Measurements from ENCODE around the gene ADD1. TPM values are rescaled to one million over a fixed set of nuclear protein-coding genes. Genes with fewer than 3 reads are reported as not detected.

The ADD1 gene, protein sequence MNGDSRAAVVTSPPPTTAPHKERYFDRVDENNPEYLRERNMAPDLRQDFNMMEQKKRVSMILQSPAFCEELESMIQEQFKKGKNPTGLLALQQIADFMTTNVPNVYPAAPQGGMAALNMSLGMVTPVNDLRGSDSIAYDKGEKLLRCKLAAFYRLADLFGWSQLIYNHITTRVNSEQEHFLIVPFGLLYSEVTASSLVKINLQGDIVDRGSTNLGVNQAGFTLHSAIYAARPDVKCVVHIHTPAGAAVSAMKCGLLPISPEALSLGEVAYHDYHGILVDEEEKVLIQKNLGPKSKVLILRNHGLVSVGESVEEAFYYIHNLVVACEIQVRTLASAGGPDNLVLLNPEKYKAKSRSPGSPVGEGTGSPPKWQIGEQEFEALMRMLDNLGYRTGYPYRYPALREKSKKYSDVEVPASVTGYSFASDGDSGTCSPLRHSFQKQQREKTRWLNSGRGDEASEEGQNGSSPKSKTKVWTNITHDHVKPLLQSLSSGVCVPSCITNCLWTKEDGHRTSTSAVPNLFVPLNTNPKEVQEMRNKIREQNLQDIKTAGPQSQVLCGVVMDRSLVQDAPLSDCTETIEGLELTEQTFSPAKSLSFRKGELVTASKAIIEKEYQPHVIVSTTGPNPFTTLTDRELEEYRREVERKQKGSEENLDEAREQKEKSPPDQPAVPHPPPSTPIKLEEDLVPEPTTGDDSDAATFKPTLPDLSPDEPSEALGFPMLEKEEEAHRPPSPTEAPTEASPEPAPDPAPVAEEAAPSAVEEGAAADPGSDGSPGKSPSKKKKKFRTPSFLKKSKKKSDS
- total RNA-seq: 100 to 1,000 TPM; 153 TPM
- 160 TPM for polyA plus RNA-seq (2013, experiment 1 of 2)
- polyA plus RNA-seq (2013, experiment 2 of 2): 190 TPM
- total RNA-seq: 76.3 to 335 (median 242) reads per million in 172 experiments

DNA sequence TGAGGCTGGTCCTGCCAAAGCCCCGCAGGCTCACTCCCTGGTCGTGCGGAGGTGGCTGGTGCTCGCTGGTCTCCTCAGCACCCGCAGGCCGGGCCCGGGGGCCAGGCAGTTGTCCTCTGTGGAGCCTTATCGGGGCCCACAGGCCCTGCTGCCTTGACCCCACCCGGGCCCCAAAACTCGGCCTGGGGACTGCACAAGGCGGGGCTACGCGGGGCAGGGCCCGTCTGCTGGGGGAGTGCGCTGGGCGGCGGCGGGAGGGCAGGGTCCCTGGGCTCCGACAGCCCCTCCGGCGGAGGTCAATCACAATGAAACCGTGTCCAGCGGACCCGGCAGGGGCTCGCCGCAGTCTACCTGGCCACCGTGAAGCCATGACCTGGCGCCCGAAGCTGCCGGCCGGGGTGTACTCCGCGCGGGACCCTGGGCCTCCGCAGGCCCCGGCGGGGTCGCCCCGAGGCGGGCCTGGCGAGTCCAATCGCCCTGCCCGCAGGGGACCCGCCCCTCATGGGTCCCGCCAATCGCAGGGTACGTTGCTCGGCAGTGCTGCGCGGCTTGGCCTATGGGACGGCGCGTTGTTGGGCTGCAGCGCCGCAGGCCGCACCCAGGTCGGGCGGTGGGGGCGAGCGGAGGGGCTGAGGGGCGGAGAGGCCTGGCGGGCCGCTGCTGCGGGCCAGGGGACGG, at the start of gene ADD1:
TSS of gene ADD1 (plus strand) at position 582 of the 678 bp plus-strand sequence. CDS start 32,072 bp downstream, outside the sequence.
- peak within 1 kb of the TSS; percentile 97 for H3K4me3 ChIP-seq (ENCODE audit: low read length)
- intact Hi-C loops (cut with DNase I, micrococcal nuclease): loop anchor here (1.0 to 10.0 kb wide), 6 partner anchors 49 to 425 kb away; partner anchors contain the start of genes CFAP99 (in 1 of the 2), FAM193A (in 1 of the 2), GRK4 (in 1 of the 2) and NOP14 (in 1 of the 2)
- H3K9me3 Mint-ChIP-seq: no peaks in the 10 kb centered on the region
- peaks cover 63% of the 10 kb centered on the region for H3K4me1 Mint-ChIP-seq (ENCODE audit: low read depth)
- peak within 1 kb of the TSS; percentile 92 for H3K27ac Mint-ChIP-seq
- CTCF ChIA-PET: no interaction called here
- POLR2A ChIA-PET: interaction anchor here (0.6 to 1.9 kb wide), 5 partner anchors 9 to 88 kb away, joined by 3 to 10 read pairs (median 3); no protein-coding TSS in a partner anchor
- peak; percentile 82 to 100 (median 92) for DNase-seq
- peak within 1 kb of the TSS; percentile 66 to 85 for H3K27ac ChIP-seq (ENCODE audit: low read depth in 1 of 2, low read length in 2 of 2)
- ATAC-seq (ENCODE audit: poor library complexity): peak; percentile 93
- H3K9me3 ChIP-seq (ENCODE audit: control insufficient read depth in 1 of 2, insufficient read depth in 1 of 2, low read length in 2 of 2): no peaks in the 10 kb centered on the region
- peak within 1 kb of the TSS; percentile 98 for H3K4me3 Mint-ChIP-seq
- peaks cover 49% of the 10 kb centered on the region for H3K4me1 ChIP-seq (ENCODE audit: insufficient read depth, low read length)
- no peaks in the 10 kb centered on the region for H3K27me3 ChIP-seq (ENCODE audit: control insufficient read depth in 1 of 2, insufficient read depth in 2 of 2, low read length in 2 of 2)
- no peaks in the 10 kb centered on the region for H3K27me3 Mint-ChIP-seq
- H3K36me3 Mint-ChIP-seq (ENCODE audit: low read depth): peaks cover 14% of the 10 kb centered on the region
- no peaks in the 10 kb centered on the region for H3K36me3 ChIP-seq (ENCODE audit: insufficient read depth, low read length)
- TF ChIP-seq, protein P1, sequence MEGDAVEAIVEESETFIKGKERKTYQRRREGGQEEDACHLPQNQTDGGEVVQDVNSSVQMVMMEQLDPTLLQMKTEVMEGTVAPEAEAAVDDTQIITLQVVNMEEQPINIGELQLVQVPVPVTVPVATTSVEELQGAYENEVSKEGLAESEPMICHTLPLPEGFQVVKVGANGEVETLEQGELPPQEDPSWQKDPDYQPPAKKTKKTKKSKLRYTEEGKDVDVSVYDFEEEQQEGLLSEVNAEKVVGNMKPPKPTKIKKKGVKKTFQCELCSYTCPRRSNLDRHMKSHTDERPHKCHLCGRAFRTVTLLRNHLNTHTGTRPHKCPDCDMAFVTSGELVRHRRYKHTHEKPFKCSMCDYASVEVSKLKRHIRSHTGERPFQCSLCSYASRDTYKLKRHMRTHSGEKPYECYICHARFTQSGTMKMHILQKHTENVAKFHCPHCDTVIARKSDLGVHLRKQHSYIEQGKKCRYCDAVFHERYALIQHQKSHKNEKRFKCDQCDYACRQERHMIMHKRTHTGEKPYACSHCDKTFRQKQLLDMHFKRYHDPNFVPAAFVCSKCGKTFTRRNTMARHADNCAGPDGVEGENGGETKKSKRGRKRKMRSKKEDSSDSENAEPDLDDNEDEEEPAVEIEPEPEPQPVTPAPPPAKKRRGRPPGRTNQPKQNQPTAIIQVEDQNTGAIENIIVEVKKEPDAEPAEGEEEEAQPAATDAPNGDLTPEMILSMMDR (IDR thresholded peaks at IDR 0.05): no peak

DNA sequence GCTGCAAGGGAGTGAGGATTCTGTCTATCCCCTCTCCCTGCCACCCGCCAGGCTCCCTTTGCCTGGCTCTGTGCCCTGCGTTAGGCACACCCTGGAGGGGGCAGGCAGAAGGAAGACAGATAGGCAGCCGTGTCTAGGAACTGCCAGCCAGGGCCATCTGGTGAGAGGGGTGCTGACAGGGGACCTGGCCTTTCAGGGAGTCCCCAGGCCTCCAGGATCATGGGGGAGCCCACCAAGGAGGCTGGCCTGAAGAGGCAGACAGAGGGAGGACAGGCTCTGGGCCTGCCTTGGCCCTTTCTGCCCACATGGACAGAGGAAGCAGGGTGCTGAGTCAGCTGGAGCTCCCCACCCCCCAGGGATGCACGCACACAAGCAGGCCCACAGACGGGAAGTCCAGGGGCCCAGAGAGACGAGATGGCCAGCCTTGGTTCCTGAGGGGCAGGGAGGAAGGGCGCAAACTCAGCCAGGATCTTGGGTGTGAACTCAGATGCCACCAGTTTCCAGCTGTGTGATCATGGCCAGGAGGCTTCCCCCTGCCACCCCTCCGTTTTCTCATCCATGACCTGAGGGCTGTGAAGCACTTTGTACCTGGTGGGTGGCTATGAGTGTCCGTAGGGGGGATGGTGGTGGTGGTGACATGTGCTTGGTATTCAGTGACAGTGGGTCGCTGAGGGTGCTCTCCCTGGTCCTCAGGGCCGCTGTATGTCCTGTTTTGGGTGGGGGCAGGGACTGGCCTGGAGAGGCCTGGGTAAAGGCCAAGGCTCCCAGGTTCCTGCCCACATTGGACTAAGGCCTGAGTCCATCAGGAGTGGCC, 49.0 kb upstream of the ADD1 start:
- peak overlapping the region; percentile 84 for H3K4me3 Mint-ChIP-seq
- POLR2A ChIA-PET: no interaction called here
- H3K9me3 Mint-ChIP-seq: no peaks in the 10 kb centered on the region
- H3K27ac Mint-ChIP-seq: peak overlapping the region; percentile 72
- Histone ChIP-seq H3K36me3 (ENCODE audit: insufficient read depth, low read length) (no peaks in the 10 kb centered on the region), H3K9me3 (ENCODE audit: control insufficient read depth in 1 of 2, insufficient read depth in 1 of 2, low read length in 2 of 2) (no peaks in the 10 kb centered on the region), H3K27ac (ENCODE audit: low read depth in 1 of 2, low read length in 2 of 2) (no peak overlapping the region), H3K27me3 (ENCODE audit: control insufficient read depth in 1 of 2, insufficient read depth in 2 of 2, low read length in 2 of 2) (no peaks in the 10 kb centered on the region), H3K4me3 (ENCODE audit: low read length) (peak overlapping the region; percentile 65), H3K4me1 (ENCODE audit: insufficient read depth, low read length) (peaks cover 83% of the 10 kb centered on the region)
- intact Hi-C loops (cut with DNase I, micrococcal nuclease): loop anchor here (5.0 to 10.0 kb wide), 3 partner anchors 37 to 50 kb away; partner anchors contain the start of genes ADD1 (in 1 of the 2) and TNIP2 (in 1 of the 2)
- ATAC-seq (ENCODE audit: poor library complexity) (no peak), DNase-seq (peak in 3 of 14 experiments; percentile 34 to 71 (median 64))
- TF ChIP-seq, protein P1 (IDR thresholded peaks at IDR 0.05): no peak
- CTCF ChIA-PET: no interaction called here
- H3K27me3 Mint-ChIP-seq: no peaks in the 10 kb centered on the region
- peaks cover 48% of the 10 kb centered on the region for H3K4me1 Mint-ChIP-seq (ENCODE audit: low read depth)
- no peaks in the 10 kb centered on the region for H3K36me3 Mint-ChIP-seq (ENCODE audit: low read depth)

Data from CD4-positive, alpha-beta T cell (primary cell).